OCI-LY7 (cell line): ENCODE measurements around the gene IPP. TPM values are rescaled to one million over a fixed set of nuclear protein-coding genes. Genes with fewer than 3 reads are reported as not detected.

ENCODE experiments used
- BruUV-seq: library from RNA; stranded (reverse); fragments of 400-500 nt; replicated peaks from 2 replicates; lab custom pipeline; 2021; lab: Mats Ljungman, UMichigan
- CTCF ChIA-PET: fragments of 300-600 bp; sonication (Branson Sonifier 250); formaldehyde crosslinking; loops from one replicate; lab custom pipeline; 2022; ENCODE audit warnings: antibody characterized with exemption; ENCODE audit not compliant: unreplicated experiment; lab: Charles Lee
- POLR2A ChIA-PET: fragments of 300-600 bp; sonication (Branson Sonifier 250); formaldehyde crosslinking; loops from one replicate; lab custom pipeline; 2022; ENCODE audit warnings: antibody characterized with exemption; lab: Charles Lee
- DNase-seq: peaks from one replicate; pipeline ENCODE4 v3.0.0-alpha.2; 2015; ENCODE audit warnings: low spot score
- H2AFZ ChIP-seq: fragments of 200-600 bp; sonication (generic), shearing (Covaris generic); 2 replicates; pipeline ENCODE4 v1.6.1; 2014; ENCODE audit warnings: mild to moderate bottlenecking, antibody characterized with exemption, low read length, moderate library complexity
- H3K27ac ChIP-seq: fragments of 200-600 bp; sonication (generic); 2 replicates; pipeline ENCODE4 v1.5.1; 2014; ENCODE audit warnings: mixed run types, low read depth, mild to moderate bottlenecking, moderate library complexity, low read length, inconsistent platforms; ENCODE audit not compliant: poor library complexity, severe bottlenecking
- H3K36me3 ChIP-seq: fragments of 200-600 bp; sonication (generic); 2 replicates; pipeline ENCODE4 v1.6.1; 2014; ENCODE audit warnings: mild to moderate bottlenecking, antibody characterized with exemption, low read length, moderate library complexity, mixed read lengths; ENCODE audit not compliant: insufficient read depth
- H3K4me1 ChIP-seq: fragments of 200-600 bp; sonication (generic); 2 replicates; pipeline ENCODE4 v1.5.1; 2014; ENCODE audit warnings: mild to moderate bottlenecking, low read length; ENCODE audit not compliant: insufficient read depth, poor library complexity, severe bottlenecking
- H3K4me2 ChIP-seq: fragments of 200-600 bp; sonication (generic); 2 replicates; pipeline ENCODE4 v1.6.1; 2014; ENCODE audit warnings: mild to moderate bottlenecking, low read length
- H3K4me3 ChIP-seq: fragments of 200-600 bp; sonication (generic); 2 replicates; pipeline ENCODE4 v1.5.1; 2014; ENCODE audit warnings: mild to moderate bottlenecking, low read depth, low read length; ENCODE audit not compliant: poor library complexity, severe bottlenecking
- H3K79me2 ChIP-seq: fragments of 200-600 bp; sonication (generic); 2 replicates; pipeline ENCODE4 v1.6.1; 2016; ENCODE audit warnings: low read depth, mild to moderate bottlenecking, low read length, moderate library complexity, mixed read lengths; ENCODE audit not compliant: insufficient read depth
- H3K9me2 ChIP-seq: fragments of 200-600 bp; sonication (generic); 2 replicates; pipeline ENCODE4 v1.6.1; 2016; ENCODE audit warnings: mild to moderate bottlenecking, low read length, mixed read lengths; ENCODE audit not compliant: insufficient read depth
- H3K9me3 ChIP-seq: fragments of 200-600 bp; sonication (generic); 2 replicates; pipeline ENCODE4 v1.6.1; 2014; ENCODE audit warnings: mild to moderate bottlenecking, mixed run types, low read length, mixed read lengths
- H4K20me1 ChIP-seq: fragments of 200-600 bp; sonication (generic); 2 replicates; pipeline ENCODE4 v1.6.1; 2014; ENCODE audit warnings: mild to moderate bottlenecking, antibody characterized with exemption, low read length, moderate library complexity, mixed read lengths; ENCODE audit not compliant: insufficient read depth
- CTCF ChIP-seq: fragments of 200-600 bp; sonication (generic); conservative IDR thresholded peaks from 2 replicates; pipeline ENCODE4 v1.5.1; 2014; ENCODE audit warnings: mild to moderate bottlenecking, antibody characterized with exemption, low read length, moderate library complexity, mixed read lengths
- EZH2phosphoT487 ChIP-seq: fragments of 200-600 bp; sonication (generic); IDR thresholded peaks from 2 replicates; pipeline ENCODE4 v1.6.1; 2018; ENCODE audit warnings: low read depth, borderline replicate concordance, mild to moderate bottlenecking, mixed run types, antibody characterized with exemption, low read length, moderate library complexity, mixed read lengths
- intact Hi-C: fragments of 100-400 bp; cut with micrococcal nuclease; formaldehyde crosslinking; loops from one replicate; pipeline ENCODE4 v1.10.0; 2022; ENCODE audit not compliant: unreplicated experiment
- total RNA-seq, 2 experiments: library from RNA; depleted of rRNA in 1 of 2; stranded (reverse); fragments of >200 nt in 1 of 2; shearing (Covaris generic) in 1 of 2; gene quantifications; 2 replicates each; pipeline ENCODE4 v1.2.3, GENCODE V29; 2014 to 2022

The IPP gene
- total RNA-seq, 2 experiments from 2014 or later, result 4.6 to 17.9 TPM

DNA sequence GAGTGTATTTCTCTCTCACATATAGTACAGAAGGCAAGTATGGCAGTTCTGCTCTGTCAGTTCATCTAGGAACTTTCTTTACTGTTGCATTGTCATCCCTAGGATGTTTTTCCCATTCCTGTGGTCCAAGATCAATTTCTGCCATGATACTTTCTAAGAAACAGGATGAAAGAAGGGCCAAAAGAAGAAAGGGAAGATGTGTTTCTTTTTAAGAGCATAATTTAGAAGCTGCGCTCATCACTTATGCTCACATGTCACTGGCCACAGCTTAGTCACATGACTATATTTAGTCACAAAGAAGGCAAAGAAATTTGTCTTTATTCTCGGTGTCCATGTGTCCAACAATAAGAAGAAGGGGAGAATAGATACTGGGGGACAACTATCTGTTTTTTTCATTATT, 45.9 kb upstream of the IPP start:
- H2AFZ ChIP-seq, result peak overlapping the region; percentile 41; the same call in 1 of the 2 replicates
- DNase-seq, result no peak
- H4K20me1 ChIP-seq, result no peaks in the 10 kb centered on the region
- intact Hi-C loops, result no loop called here
- H3K9me3 ChIP-seq, result no peaks in the 10 kb centered on the region
- H3K4me2 ChIP-seq, result 0 out of 2 replicates have a peak overlapping the region, but pooled peaks have one; percentile 17
- ChIA-PET CTCF (no interaction called here), POLR2A (interaction anchor here (0.7 kb wide), 2 partner anchors 41 to 93 kb away, joined by 3 to 4 read pairs; no protein-coding TSS in a partner anchor)
- TF ChIP-seq EZH2phosphoT487, result no peak
- TF ChIP-seq CTCF, result no peak
- H3K36me3 ChIP-seq, result no peaks in the 10 kb centered on the region
- H3K79me2 ChIP-seq, result no peaks in the 10 kb centered on the region
- no peak overlapping the region for H3K4me3 ChIP-seq
- H3K27ac ChIP-seq, result no peak overlapping the region
- BruUV-seq, result no TSS peak
- peaks cover 25% of the 10 kb centered on the region for H3K4me1 ChIP-seq
- H3K9me2 ChIP-seq, result no peaks in the 10 kb centered on the region

DNA sequence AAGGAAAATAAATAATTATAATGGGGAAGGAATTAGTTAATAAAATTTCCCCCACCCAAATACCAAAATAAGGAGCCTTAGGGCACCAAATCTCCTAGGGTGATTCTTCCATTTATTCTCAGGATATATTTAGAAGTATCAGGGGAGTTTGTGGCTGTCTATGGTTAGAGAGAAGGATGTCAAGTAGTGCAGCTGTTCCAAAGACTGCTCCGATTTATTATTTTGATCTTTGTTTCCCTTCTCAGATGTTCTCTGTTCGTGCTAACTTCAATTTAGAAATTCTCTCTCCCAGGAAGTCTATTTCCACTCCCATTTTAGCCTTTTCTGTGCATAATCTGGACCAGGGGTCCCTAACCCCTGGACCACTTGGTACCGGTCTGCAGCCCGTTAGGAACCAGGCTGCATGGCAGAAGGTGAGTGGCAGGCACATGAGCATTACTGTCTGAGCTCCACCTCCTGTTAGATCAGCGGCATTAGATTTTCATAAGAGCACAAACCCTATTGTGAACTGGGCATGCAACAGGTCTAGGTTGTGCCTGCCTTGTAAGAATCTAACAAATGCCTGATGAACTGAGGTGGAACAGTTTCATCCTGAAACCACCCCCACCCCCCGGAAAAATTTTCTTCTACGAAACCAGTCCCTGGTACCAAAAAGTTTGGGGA, 43.6 kb upstream of the IPP start:
- intact Hi-C loops, result no loop called here
- TF ChIP-seq CTCF (peak; percentile 63; the same call in 1 of the 2 replicates), EZH2phosphoT487 (no peak)
- Histone ChIP-seq H3K4me2 (peak overlapping the region; percentile 75), H2AFZ (peak overlapping the region; percentile 95), H3K27ac (peak overlapping the region; percentile 2), H4K20me1 (no peaks in the 10 kb centered on the region), H3K9me3 (no peaks in the 10 kb centered on the region), H3K9me2 (no peaks in the 10 kb centered on the region), H3K79me2 (no peaks in the 10 kb centered on the region), H3K36me3 (no peaks in the 10 kb centered on the region), H3K4me3 (peak overlapping the region; percentile 57), H3K4me1 (peaks cover 25% of the 10 kb centered on the region)
- BruUV-seq, result no TSS peak
- ChIA-PET POLR2A (interaction anchor here (1.0 to 1.7 kb wide), 2 partner anchors 9 to 92 kb away, joined by 3 to 9 read pairs; partner anchors contain the start of gene MAST2), CTCF (no interaction called here)
- peak; percentile 68 for DNase-seq

DNA sequence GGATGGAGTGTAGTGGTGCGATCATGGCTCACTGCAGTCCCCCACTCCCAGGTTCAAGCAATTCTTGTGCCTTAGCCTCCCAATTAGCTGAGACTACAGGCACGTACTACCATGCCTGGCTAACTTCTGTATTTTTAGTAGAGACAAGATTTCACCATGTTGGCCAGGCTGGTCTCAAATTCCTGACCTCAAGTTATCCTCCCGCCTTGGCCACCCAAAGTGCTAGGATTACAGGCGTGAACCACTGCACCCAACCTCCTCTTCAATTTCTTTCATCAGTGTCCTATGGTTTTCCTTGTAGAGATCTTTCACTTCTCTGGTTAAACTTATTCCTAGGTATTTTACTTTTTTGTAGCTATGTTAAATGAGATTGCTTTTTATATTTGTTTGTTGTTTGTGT, 42.3 kb upstream of the IPP start:
- DNase-seq, result no peak
- intact Hi-C loops, result no loop called here
- no TSS peak for BruUV-seq
- Histone ChIP-seq H3K27ac (no peak overlapping the region), H3K9me3 (no peaks in the 10 kb centered on the region), H3K4me3 (no peak overlapping the region), H3K4me1 (peaks cover 29% of the 10 kb centered on the region), H3K4me2 (no peak overlapping the region), H3K79me2 (no peaks in the 10 kb centered on the region), H4K20me1 (no peaks in the 10 kb centered on the region), H3K36me3 (no peaks in the 10 kb centered on the region), H3K9me2 (no peaks in the 10 kb centered on the region), H2AFZ (no peak overlapping the region)
- ChIA-PET POLR2A (no interaction called here), CTCF (no interaction called here)
- no peak for TF ChIP-seq EZH2phosphoT487
- TF ChIP-seq CTCF, result no peak
